HG03439 (cell line): ENCODE results near the gene ST7.
A peak's percentile ranks its signal among the peaks of the same experiment; 100 is the strongest.

Experiments
- ATAC-seq: cut with Tn5 transposase; IDR thresholded peaks from one replicate; pipeline ENCODE4 v1.9.1; 2021; ENCODE audit warnings: mild to moderate bottlenecking, moderate library complexity; ENCODE audit not compliant: unreplicated experiment

The ST7 gene

DNA sequence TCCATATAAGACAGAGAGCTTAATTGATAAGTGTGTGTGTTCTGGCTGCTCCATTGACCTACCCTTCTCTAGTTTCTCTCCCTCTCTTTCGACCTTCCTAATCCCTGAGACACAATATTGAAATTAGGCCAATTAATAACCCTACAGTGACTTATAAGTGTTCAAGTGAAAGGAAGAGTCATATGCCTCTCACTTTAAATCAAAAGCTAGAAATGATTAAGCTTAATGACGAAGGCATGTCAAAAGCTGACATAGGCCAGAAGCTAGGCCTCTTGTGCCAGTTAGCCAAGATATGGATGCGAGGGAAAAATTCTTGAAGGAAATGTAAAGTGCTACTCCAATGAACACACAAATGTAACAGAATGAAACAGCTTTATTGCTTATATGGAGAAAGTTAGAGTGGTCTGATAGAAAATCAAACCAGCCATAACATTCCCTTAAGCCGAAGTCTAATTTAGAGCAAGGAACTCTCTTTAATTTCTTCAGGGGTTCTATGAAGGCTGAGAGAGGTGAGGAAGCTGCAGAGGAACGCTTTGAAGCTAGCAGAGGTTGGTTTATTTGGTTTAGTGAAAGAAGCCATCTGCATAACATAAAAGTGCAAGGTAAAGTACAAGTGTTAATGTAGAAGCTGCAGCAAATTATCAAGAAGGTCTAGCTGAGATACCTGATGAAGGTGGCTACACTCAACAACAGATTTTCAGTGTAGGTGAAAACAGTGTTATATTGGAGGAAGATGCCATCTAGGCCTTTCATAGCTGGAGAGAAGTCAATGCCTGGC, 53.8 kb downstream of the ST7 start:
- ATAC-seq, result no peak

GRCh38 chr7:117008118-117008885, 55.0 kb downstream of the ST7 start:
- ATAC-seq, result no peak

GRCh38 chr7:117008886-117009531, 55.7 kb downstream of the ST7 start:
- no peak for ATAC-seq

GRCh38 chr7:117009705-117010361, 56.5 kb downstream of the ST7 start:
- ATAC-seq, result no peak

- ATAC-seq, result peak; percentile 45
These were observed 57.3 kb downstream of the ST7 start for GRCh38 chr7:117010375-117011133.

- peak; percentile 73 for ATAC-seq
These were observed 58.3 kb downstream of the ST7 start for GRCh38 chr7:117011419-117012260.

- peak; percentile 1 for ATAC-seq
These were observed 59.0 kb downstream of the ST7 start for GRCh38 chr7:117012284-117012683.

- no peak for ATAC-seq
These were observed 59.4 kb downstream of the ST7 start for GRCh38 chr7:117012696-117013095.

GRCh38 chr7:117014099-117014656, 60.9 kb downstream of the ST7 start:
- ATAC-seq, result no peak

- ATAC-seq, result peak; percentile 31
These were observed 61.4 kb downstream of the ST7 start for GRCh38 chr7:117014673-117015133.

DNA sequence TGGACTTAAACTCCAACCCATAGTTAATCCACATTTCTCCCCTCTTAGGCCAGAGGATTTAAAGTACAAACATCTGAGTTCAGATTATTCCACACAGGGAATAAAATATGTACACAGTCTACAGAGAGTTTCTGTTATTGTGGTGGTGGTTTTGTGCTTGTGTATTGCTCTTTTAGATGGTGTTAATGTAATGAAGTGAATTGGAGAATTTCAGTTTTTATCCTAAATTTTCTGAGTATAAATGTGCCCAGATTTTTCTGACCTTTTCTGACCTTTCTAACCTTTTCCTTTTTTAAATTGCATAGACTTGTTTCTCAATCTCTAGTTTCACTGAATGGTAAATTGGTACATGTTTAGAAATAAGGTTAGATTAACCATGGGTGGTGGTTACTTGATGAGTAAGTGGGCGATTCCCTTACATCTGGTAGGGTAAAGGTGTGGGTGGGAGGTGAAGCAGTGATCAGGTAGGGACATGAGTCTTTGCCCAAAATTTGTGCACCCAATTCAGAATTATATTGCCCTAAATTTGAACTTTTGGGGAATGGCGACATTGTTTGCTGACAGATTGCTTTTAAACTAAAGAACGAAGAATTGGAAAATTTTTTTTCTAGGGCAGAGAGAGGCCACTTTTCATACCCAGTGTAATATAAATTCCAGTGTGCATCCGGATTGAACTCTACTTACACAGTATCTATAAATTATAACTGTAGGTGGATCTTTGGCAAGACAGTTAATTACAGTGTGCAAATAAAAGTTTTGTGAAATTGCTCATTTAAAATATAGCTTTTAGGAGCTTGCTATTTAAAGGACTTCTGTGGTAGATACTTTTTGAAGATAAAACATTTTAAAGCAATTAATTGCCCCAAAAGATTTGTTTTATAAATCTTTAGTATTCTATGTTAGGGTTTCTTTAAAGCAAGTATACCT, 62.2 kb downstream of the ST7 start:
- no peak for ATAC-seq

DNA sequence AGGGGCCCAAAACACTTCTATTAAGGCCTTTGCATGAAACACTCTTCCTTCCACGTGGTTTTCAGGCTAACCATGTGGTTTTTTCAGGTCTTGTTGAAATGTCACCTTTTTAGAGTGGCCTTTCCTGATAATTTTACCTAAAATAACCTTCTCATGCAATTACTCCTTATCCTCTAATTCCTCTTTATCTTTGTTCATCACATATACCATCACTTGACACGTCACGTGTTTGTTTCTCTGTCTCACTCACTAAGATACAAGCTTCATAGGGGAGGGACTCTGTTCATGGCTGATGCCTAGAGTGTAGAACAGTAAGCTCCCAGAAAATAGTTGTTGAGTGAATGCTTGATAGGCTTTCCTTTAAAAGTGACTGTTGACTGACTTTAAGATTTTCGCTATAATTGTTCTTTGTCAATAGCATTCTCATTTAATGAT, 63.7 kb downstream of the ST7 start:
- ATAC-seq, result no peak

DNA sequence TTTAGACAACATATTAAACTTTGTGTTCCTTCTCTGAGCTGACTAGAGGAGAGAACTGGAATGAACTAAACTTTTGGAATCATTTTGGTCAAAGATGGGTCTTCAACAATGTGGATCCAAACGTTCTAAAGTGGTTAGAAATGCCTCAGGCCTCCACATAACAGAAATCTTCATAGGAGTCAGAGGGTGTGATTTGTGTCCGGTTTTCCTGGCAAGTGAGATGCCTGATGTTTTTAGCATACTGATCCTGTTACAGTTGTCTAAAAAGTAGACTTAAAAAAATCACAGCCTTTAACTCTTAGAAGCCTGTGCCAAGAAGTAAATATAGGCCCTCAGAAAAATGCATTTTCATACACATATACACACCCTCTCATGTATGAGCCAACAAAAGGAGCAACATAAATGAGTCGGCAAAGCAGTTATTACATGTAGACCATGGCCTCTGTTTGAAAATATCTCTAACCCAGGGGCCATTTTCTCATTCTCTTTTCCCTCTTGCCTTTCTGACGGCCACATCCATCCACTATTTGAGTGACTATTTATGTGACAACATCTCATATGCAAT, 64.5 kb downstream of the ST7 start:
- ATAC-seq, result no peak

- ATAC-seq, result no peak
These were observed 65.4 kb downstream of the ST7 start for GRCh38 chr7:117018713-117019112.

- ATAC-seq, result no peak
These were observed 66.0 kb downstream of the ST7 start for GRCh38 chr7:117019287-117019686.

GRCh38 chr7:117019786-117020590, 66.7 kb downstream of the ST7 start:
- ATAC-seq, result no peak

DNA sequence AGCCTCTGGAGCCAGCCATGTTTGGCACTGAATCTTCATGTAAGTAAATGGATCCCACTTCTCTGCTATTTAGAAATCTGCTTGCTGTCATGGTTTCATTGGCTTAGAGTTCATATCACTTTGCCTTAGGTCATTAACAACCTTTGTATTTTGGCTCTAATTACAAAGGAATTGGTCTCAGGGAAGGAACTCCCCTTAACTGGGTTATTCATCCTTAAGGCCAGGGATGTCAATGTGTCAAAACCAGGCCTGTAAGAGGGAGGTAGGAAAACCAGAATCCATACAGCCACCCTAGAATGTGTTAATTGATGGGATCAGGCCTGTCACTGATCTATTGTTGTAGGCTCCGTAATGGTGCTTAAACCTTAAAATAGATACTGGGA, 67.3 kb downstream of the ST7 start:
- no peak for ATAC-seq
